ENCODE data around the gene CLSTN2.

Gene CLSTN2

GRCh38 chr3:140540262-140540661, 605.3 kb downstream of the CLSTN2 start (continued):
- no peak for TF ChIP-seq PATZ1 (tag by site-specific recombination; IDR thresholded peaks at IDR 0.05)

GRCh38 chr3:140541975-140542653, 607.1 kb downstream of the CLSTN2 start:
- Histone ChIP-seq H3K9me3 (ENCODE audit: control insufficient read depth, insufficient read depth, low read depth, low read length) (no peaks in the 10 kb centered on the region), H3K36me3 (ENCODE audit: control insufficient read depth in 2 of 2, insufficient read depth in 1 of 2, low read length in 2 of 2) (no peaks in the 10 kb centered on the region), H3K4me3 (ENCODE audit: low read depth, low read length) (no peak overlapping the region), H3K4me1 (ENCODE audit: control insufficient read depth, insufficient read depth, low read length) (no peaks in the 10 kb centered on the region), H3K27ac (ENCODE audit: extremely low read depth, low read depth, low read length) (no peak overlapping the region)
- ChIA-PET CTCF (no interaction called here), POLR2A (no interaction called here)
- TF ChIP-seq MEIS1 (CRISPR knock-in tag; IDR thresholded peaks at IDR 0.05; ENCODE audit: borderline replicate concordance) (no peak), ZFP69B (tag by site-specific recombination; IDR thresholded peaks at IDR 0.05) (no peak), ZIC2 (tag by site-specific recombination; IDR thresholded peaks at IDR 0.05) (no peak), ZNF837 (tag by site-specific recombination; IDR thresholded peaks at IDR 0.05) (no peak), ZNF514 (tag by site-specific recombination; IDR thresholded peaks at IDR 0.05) (no peak)

- H3K36me3 ChIP-seq (ENCODE audit: control insufficient read depth in 2 of 2, insufficient read depth in 1 of 2, low read length in 2 of 2), result no peaks in the 10 kb centered on the region
- H3K27ac ChIP-seq (ENCODE audit: extremely low read depth, low read depth, low read length), result no peak overlapping the region
- no peaks in the 10 kb centered on the region for H3K4me1 ChIP-seq (ENCODE audit: control insufficient read depth, insufficient read depth, low read length)
- ChIA-PET POLR2A (no interaction called here), CTCF (interaction anchor here (0.6 kb wide), 1 partner anchor 29 kb away, joined by 3 read pairs; no protein-coding TSS in a partner anchor)
- no peaks in the 10 kb centered on the region for H3K9me3 ChIP-seq (ENCODE audit: control insufficient read depth, insufficient read depth, low read depth, low read length)
- no peak overlapping the region for H3K4me3 ChIP-seq (ENCODE audit: low read depth, low read length)
- no peak for TF ChIP-seq ZNF214 (tag by site-specific recombination; IDR thresholded peaks at IDR 0.05; ENCODE audit: borderline replicate concordance)
- no peak for TF ChIP-seq ZFP41 (tag by site-specific recombination; IDR thresholded peaks at IDR 0.05; ENCODE audit: borderline replicate concordance)
- no peak for TF ChIP-seq ZNF354C (tag by site-specific recombination; IDR thresholded peaks at IDR 0.05; ENCODE audit: borderline replicate concordance, low read depth)
- TF ChIP-seq ZNF791 (tag by site-specific recombination; IDR thresholded peaks at IDR 0.05), result no peak
- TF ChIP-seq ZNF2 (tag by site-specific recombination; IDR thresholded peaks at IDR 0.05), result no peak
- no peak for TF ChIP-seq ZNF174 (tag by site-specific recombination; IDR thresholded peaks at IDR 0.05)
- no peak for TF ChIP-seq ZNF558 (tag by site-specific recombination; IDR thresholded peaks at IDR 0.05)
- no peak for TF ChIP-seq ZNF621 (tag by site-specific recombination; IDR thresholded peaks at IDR 0.05)
- no peak for TF ChIP-seq PBX3 (CRISPR knock-in tag; IDR thresholded peaks at IDR 0.05)
- TF ChIP-seq REPIN1 (tag by site-specific recombination; IDR thresholded peaks at IDR 0.05; ENCODE audit: low read depth), result no peak
- no peak for TF ChIP-seq ZNF837 (tag by site-specific recombination; IDR thresholded peaks at IDR 0.05)
- TF ChIP-seq ZSCAN4 (tag by site-specific recombination; IDR thresholded peaks at IDR 0.05), result no peak
- no peak for TF ChIP-seq ZNF155 (tag by site-specific recombination; IDR thresholded peaks at IDR 0.05)
- no peak for TF ChIP-seq YY1 (tag by site-specific recombination; IDR thresholded peaks at IDR 0.05)
These were observed 610.2 kb downstream of the CLSTN2 start for GRCh38 chr3:140545197-140545596.

Data from HEK293 (cell line).